Measurements from ENCODE around the gene MEF2C. TPM values are rescaled to one million over a fixed set of nuclear protein-coding genes. Genes with fewer than 3 reads are reported as not detected.
"Not testable (repeated sequence)": the region's sequence is repeated elsewhere in the genome, so short reads cannot be mapped to it uniquely, and the experiment has no call there.

The MEF2C gene
- total RNA-seq, 2 donors from 2014 or later, result 0.64 to 0.86 TPM

DNA sequence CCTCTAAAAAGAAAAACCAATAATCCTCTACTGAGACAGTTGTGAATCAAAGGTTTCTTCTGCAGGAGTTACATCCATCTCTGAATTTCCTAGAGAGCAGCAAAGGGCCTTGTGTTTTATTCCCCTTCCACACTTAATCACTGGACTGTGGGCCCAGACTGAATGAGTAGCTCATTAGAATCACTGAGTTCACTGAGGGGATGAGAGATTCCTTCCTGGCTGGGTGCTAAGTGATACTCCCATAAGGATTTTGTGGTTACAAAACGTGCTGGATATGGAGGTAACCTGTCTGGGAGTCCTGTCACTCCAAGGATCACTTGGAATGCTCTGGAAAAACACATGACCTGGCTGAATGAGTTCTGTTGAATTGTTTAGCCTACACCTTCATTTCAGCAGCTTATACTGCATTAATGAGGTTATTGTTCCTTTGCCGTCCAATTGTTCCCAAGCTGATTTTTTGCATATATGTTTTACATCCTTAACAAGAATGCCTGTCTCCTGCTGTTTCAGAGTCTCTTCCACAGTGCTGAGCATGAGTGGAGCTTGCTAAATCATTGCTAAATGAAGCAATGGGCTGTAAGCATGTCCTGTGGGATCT is 82.9 kb downstream of the MEF2C start:
- no peak overlapping the region for H3K27ac ChIP-seq (ENCODE audit: low read depth, low read length)
- H3K27me3 ChIP-seq (ENCODE audit: control insufficient read depth, insufficient read depth, low read length, poor library complexity, severe bottlenecking), result no peaks in the 10 kb centered on the region
- WGBS, 2 experiments (ENCODE audit: insufficient coverage in 1 of 2, insufficient read length in 1 of 2), result 79% methylated on average over 2 of the region's 2 CpGs; no CpG with 5 or more reads in 1 of the 2 experiments
- no peaks in the 10 kb centered on the region for H3K9me3 ChIP-seq (ENCODE audit: control insufficient read depth, low read length)
- DNase-seq, result no peak
- H3K4me1 Mint-ChIP-seq, result no peaks in the 10 kb centered on the region
- no peaks in the 10 kb centered on the region for H3K36me3 ChIP-seq (ENCODE audit: control insufficient read depth, insufficient read depth, low read length)
- TF ChIP-seq CTCF (conservative IDR thresholded peaks at IDR 0.05), result no peak
- H3K27ac Mint-ChIP-seq, result no peak overlapping the region
- H3K9ac ChIP-seq (ENCODE audit: extremely low read depth, low read length, poor library complexity, severe bottlenecking), result no peak overlapping the region
- no peaks in the 10 kb centered on the region for H3K27me3 Mint-ChIP-seq (ENCODE audit: insufficient read depth)
- H3K4me3 ChIP-seq (ENCODE audit: low read length), result no peak overlapping the region
- no peaks in the 10 kb centered on the region for H3K4me1 ChIP-seq (ENCODE audit: control insufficient read depth, insufficient read depth, low read length)
- no peaks in the 10 kb centered on the region for H3K36me3 Mint-ChIP-seq (ENCODE audit: low read depth)
- no peaks in the 10 kb centered on the region for H3K9me3 Mint-ChIP-seq
- H3K4me3 Mint-ChIP-seq, result no peak overlapping the region

- H3K27ac Mint-ChIP-seq; H3K9me3 Mint-ChIP-seq; H3K4me3 Mint-ChIP-seq; H3K4me1 ChIP-seq (ENCODE audit: control insufficient read depth, insufficient read depth, low read length); H3K36me3 ChIP-seq (ENCODE audit: control insufficient read depth, insufficient read depth, low read length); H3K36me3 Mint-ChIP-seq (ENCODE audit: low read depth); DNase-seq; H3K27ac ChIP-seq (ENCODE audit: low read depth, low read length); H3K27me3 ChIP-seq (ENCODE audit: control insufficient read depth, insufficient read depth, low read length, poor library complexity, severe bottlenecking); H3K4me1 Mint-ChIP-seq; H3K27me3 Mint-ChIP-seq (ENCODE audit: insufficient read depth); H3K9me3 ChIP-seq (ENCODE audit: control insufficient read depth, low read length); H3K4me3 ChIP-seq (ENCODE audit: low read length); H3K9ac ChIP-seq (ENCODE audit: extremely low read depth, low read length, poor library complexity, severe bottlenecking): not testable (repeated sequence)
- WGBS, 2 experiments (ENCODE audit: insufficient coverage in 1 of 2, insufficient read length in 1 of 2), result 93 to 95% methylated on average over 5 to 7 of the region's 7 CpGs
These were observed 84.1 kb downstream of the MEF2C start for GRCh38 chr5:88798933-88799332.

DNA sequence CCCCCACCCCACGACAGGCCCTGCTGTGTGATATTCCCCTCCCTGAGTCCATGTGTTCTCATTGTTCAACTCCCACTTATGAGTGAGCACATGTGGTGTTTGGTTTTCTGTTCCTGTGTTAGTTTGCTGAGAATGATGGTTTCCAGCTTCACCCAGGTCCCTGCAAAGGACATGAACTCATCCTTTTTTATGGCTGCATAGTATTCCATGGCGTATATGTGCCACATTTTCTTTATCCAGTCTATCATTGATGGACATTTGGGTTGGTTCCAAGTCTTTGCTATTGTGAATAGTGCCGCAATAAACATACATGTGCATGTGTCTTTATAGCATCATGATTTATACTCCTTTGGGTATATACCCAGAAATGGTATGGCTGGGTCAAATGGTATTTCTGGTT is 89.2 kb downstream of the MEF2C start:
- not testable (repeated sequence) for H3K9me3 Mint-ChIP-seq; H3K27me3 Mint-ChIP-seq (ENCODE audit: insufficient read depth); DNase-seq; H3K27ac ChIP-seq (ENCODE audit: low read depth, low read length); H3K9me3 ChIP-seq (ENCODE audit: control insufficient read depth, low read length); H3K27ac Mint-ChIP-seq; H3K27me3 ChIP-seq (ENCODE audit: control insufficient read depth, insufficient read depth, low read length, poor library complexity, severe bottlenecking); H3K36me3 ChIP-seq (ENCODE audit: control insufficient read depth, insufficient read depth, low read length); H3K4me1 Mint-ChIP-seq; H3K36me3 Mint-ChIP-seq (ENCODE audit: low read depth); H3K4me1 ChIP-seq (ENCODE audit: control insufficient read depth, insufficient read depth, low read length); H3K4me3 Mint-ChIP-seq; H3K9ac ChIP-seq (ENCODE audit: extremely low read depth, low read length, poor library complexity, severe bottlenecking); H3K4me3 ChIP-seq (ENCODE audit: low read length)
- WGBS, 2 experiments (ENCODE audit: insufficient coverage in 1 of 2, insufficient read length in 1 of 2), result 100% methylated on average over 2 of the region's 3 CpGs; no CpG with 5 or more reads in 1 of the 2 experiments

DNA sequence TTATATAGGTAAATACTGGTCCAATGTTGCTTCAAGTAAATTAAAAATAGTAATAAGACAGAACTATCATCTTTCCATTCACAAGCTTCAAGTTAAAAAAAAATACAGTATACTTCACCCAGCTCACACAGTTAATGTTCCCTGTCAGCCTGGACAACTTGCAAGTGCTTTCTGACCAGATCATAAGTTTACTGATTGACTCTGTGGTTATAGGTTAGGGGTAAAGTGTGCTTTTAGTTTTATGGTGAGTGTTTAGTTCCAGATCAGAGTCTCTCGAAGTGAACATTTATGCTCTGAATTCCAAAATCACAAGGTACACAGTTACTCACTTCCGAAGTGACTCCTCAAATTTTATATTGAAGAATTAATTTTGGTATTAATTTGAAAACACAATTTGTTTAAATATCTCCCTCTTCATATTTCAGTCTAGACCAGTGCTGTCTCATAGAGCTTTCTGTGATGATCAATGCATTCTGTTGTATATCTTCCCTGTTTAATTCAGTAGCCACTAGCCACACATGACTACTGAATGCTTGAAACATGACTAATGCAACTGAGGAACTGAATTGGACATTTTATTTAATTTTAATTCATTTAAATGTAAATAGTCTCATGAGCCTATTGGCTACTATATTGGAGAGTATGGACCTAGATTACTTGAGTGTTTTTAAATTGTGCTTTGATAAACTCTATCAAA is 90.7 kb downstream of the MEF2C start:
- Mint-ChIP-seq H3K9me3 (no peaks in the 10 kb centered on the region), H3K27me3 (ENCODE audit: insufficient read depth) (no peaks in the 10 kb centered on the region), H3K27ac (no peak overlapping the region), H3K4me1 (no peaks in the 10 kb centered on the region), H3K36me3 (ENCODE audit: low read depth) (no peaks in the 10 kb centered on the region), H3K4me3 (no peak overlapping the region)
- WGBS, 2 experiments (ENCODE audit: insufficient coverage in 1 of 2, insufficient read length in 1 of 2), result 100% methylated on average over 1 of the region's 2 CpGs; no CpG with 5 or more reads in 1 of the 2 experiments
- no peaks in the 10 kb centered on the region for H3K27me3 ChIP-seq (ENCODE audit: control insufficient read depth, insufficient read depth, low read length, poor library complexity, severe bottlenecking)
- H3K36me3 ChIP-seq (ENCODE audit: control insufficient read depth, insufficient read depth, low read length), result no peaks in the 10 kb centered on the region
- H3K4me1 ChIP-seq (ENCODE audit: control insufficient read depth, insufficient read depth, low read length), result no peaks in the 10 kb centered on the region
- no peak for TF ChIP-seq CTCF (conservative IDR thresholded peaks at IDR 0.05)
- no peak overlapping the region for H3K9ac ChIP-seq (ENCODE audit: extremely low read depth, low read length, poor library complexity, severe bottlenecking)
- H3K9me3 ChIP-seq (ENCODE audit: control insufficient read depth, low read length), result no peaks in the 10 kb centered on the region
- no peak for DNase-seq
- H3K4me3 ChIP-seq (ENCODE audit: low read length), result no peak overlapping the region
- no peak overlapping the region for H3K27ac ChIP-seq (ENCODE audit: low read depth, low read length)
